Measurements from ENCODE around the gene UNC5A.

DNA sequence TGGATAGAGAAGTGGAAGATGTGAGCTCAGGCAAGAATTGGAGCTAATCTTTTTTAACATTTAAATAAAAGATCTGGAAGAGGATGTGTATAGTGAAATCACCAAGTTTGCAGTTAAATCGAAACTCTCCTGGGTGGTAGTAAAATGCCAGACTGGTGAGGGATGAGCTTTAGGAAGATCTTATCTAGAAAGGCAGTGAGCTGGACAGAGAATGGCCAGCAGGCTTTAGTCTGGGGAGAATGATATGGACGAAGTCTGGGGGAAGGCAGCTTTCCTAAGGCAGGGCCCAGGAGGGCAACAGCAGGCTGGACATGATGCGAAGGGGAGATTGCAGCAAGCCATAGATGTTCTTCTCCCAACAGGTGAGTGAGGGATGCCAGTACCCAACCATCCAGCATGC lies 25.6 kb downstream of the UNC5A start:
- TF ChIP-seq CTCF (IDR thresholded peaks at IDR 0.05), result no peak
- TF ChIP-seq POLR2A (IDR thresholded peaks at IDR 0.05), result no peak
